ENCODE measurements around the gene ZEB1.

Gene ZEB1

DNA sequence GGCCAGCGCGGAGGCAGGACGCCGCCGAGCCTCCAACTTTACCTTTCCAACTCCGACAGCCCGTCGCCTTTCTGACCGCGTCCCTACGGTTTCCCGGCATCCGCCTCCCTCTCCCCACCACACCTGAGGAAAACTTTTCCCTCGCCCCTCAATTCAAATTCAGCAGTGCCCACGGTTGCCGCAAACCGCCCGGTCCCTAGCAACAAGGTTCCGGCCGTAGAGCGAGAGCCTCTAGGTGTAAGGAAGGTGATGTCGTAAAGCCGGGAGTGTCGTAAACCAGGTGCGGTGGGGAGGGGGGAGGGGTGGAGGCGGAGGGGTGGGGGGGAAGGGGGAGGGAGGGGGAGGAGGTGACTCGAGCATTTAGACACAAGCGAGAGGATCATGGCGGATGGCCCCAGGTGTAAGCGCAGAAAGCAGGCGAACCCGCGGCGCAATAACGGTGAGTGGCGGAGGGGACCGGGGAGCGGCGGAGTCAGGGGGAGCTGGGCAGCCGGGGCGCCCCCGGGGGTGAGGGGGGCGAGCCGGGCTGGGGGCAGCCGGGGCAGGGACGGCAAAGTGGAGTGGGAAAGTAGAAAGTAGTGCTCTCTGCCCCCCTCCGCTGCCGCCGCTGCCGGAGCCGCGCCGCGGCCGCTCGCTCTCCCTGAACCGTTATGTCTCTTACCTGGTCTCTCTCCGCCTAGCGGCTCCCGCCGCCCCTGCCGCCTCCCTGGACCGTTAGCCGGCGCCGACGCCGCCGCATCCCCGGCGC, at the start of gene ZEB1:
Gene ZEB1, plus strand, starts transcription at position 363 of the 748 bp plus-strand sequence. Its CDS starts 19 bp downstream, at position 382.
- intact Hi-C loops (cut with DNase I), result loop anchor here (2.0 to 10.0 kb wide), 3 partner anchors 187 to 534 kb away; partner anchors contain the start of gene ZNF438

DNA sequence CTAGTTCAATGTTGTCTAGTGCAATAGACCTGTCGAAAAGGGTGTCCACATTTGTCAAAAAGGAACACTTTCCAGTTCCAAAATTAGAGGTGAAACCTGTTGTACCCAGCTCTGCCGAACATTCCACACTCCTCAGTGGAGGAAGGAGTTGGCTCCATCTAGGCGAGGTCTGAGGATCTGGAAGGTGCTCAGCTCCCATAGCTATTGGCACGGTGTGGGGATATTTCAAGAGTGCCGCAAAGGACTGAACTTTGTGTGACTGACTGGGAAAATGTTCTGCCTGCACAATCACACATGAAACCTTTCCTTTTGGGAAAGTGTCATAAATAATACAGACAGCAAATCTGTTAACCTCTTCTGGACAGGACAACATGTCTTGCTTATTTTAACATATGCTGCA, 48.1 kb upstream of the ZEB1 start:
- no peak for DNase-seq
- intact Hi-C loops (cut with DNase I), result no loop called here

More for the DNA sequence above, at the start of gene ZEB1:
- DNase-seq, result peak; percentile 37 to 93 (median 66)

DNA sequence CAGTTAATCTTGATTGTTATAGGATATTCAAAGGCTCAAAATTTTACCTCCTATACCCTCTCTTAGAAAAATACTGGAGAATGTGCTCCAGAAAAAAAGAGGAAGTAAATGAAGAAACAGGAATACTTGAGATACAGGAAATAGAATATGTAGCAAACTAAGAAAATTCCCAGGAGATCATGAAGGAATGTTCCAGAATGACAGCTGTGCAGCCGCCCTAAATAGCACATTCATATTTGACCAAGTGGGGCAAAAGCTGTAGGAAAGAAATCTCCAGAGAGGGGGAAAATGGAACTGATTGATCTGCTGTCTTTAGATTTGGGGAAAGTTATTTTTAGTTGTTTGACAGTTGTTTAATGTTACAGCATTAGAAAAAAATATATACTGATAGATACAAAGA, 46.2 kb upstream of the ZEB1 start:
- no peak for DNase-seq
- intact Hi-C loops (cut with DNase I), result no loop called here

DNA sequence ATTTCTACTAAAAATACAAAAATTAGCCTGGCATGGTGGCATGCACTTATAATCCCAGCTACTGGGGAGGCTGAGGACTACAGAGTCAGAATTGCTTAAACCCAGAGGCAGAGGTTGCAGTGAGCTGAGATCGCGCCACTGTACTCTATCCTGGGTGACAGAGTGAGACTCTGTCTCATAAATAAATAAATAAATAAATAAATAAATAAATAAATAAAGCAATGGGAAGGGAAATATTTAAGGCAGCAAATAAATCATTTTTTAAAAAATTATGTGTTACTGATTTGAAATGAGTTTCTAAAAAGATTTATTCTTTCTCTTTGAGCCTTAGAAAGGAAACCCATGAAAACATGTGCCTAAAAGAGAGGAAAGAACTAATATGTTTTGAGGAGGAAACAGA, 45.2 kb upstream of the ZEB1 start:
- no peak for DNase-seq
- intact Hi-C loops (cut with DNase I), result no loop called here

DNA sequence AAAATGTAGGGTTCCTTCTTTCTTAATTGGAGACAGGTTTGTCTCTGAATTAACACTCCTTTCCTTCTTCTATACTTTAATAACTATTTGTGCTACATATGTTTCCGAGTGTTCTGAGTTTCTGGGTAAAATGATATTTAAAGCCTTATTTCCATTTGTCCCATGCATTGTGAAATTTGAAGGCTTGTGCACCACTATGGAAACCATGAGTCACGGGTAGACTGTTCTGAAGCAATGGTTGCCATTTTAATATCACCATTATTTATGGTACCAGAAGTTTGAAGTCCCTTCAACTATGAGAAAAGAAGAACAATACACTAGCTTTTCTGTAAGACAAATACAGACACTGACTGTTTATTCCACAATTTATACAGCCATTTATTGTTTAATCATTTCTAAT, 44.7 kb upstream of the ZEB1 start:
- no peak for DNase-seq
- intact Hi-C loops (cut with DNase I), result no loop called here

DNA sequence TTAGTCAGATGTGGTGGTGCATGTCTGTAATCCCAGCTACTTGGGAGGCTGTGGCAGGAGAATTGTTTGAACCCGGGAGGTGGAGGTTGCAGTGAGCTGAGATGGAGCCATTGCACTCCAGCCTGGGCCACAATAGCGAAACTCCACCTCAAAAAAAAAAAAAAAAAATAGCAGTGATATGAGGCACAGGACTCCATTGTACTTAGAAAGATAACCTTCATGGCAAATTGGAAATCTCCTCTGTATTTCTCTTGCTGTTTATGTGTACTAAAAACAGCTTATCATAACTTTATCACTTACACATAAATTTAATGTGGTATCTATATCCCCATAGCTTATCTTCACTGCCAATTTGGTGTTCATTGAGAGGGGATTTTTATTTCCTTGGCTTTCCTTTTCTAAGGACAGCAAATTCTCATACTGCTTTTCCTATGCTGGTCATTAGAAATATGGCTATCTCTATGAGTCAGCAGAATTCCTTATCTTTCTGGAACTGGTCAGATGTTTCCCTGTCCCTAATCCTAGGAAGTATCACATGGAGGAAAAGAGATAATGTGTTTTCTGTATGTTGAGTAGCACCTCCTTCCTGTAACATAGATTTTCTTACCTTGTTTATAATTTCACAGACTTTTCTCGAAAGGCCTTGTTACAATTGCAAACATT, 40.6 kb upstream of the ZEB1 start:
- DNase-seq, result no peak
- intact Hi-C loops (cut with DNase I), result no loop called here

DNA sequence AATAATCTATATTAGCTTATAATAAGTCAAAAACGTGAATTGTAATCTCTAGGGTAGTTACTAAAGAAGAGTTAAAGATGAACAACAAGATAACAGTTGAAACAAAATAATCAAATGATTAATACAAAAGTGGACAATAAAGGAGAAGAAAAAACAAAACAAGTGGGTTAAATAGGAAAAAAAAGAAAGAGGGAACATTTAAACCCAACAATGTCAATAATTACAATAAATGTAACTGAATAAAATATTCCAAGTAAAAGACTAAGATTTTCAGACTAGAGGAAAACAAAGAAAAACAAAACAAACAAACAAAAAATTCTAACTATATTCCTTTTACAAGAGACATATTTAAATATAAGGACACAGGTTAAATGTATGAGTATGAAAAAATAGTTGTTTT, 38.0 kb upstream of the ZEB1 start:
- no peak for DNase-seq
- intact Hi-C loops (cut with DNase I), result no loop called here

DNA sequence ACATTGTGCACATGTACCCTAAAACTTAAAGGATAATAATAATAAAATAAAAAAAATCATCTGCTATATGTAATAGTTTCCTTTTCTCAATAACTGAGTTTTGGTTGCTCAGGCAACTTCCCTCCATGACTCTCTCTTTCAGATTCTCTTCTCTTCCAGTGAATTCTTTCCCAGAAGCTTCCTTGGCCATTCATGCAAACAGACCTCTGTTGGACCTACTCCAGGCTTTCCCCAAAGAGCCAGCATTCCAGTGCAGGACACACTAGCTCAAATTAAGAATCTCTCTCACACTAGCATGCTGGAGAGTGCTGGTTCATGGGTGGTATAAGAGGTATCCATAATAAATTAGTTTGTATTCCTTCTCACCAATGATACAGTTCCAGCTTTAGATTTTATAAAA, 31.0 kb upstream of the ZEB1 start:
- intact Hi-C loops (cut with DNase I), result no loop called here
- DNase-seq, result no peak

DNA sequence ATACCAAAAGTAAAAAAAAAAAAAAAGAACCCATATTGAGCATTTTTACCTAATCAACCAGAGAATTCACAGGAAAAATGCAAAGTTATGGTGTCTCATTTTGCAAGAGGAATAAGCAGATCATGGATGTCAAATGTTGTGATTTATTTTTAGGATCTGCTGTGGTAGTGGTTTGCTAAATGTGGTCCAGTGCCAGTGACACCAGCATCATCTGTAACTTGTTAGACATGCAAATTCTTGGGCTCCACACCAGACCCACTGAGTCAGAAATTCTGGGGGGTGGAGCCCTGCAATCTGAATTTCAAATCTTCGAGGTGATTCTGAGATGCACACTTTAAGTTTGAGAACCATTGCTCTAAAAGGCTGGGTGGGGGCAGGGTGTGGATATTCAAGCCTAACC, 30.1 kb upstream of the ZEB1 start:
- intact Hi-C loops (cut with DNase I), result no loop called here
- DNase-seq, result no peak

DNA sequence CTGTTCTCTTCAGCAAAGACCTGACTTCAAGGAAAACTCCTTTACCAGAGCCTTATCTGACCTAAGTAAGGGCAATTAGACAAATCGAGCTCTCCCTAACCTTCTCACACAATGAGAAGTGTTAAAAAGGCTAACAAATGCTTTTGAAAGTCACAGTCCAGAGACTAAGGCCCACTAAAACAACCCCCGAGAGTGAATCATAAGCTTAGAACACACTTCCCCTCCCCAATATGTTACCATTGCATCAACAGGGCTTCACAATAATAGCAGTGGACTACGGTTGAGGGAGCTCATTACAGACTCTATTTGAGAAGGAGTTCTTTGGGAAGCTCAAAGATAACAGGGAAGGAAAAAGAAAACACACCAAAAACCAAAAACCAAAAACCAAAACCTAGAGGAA, 28.6 kb upstream of the ZEB1 start:
- DNase-seq, result no peak
- intact Hi-C loops (cut with DNase I), result no loop called here

DNA sequence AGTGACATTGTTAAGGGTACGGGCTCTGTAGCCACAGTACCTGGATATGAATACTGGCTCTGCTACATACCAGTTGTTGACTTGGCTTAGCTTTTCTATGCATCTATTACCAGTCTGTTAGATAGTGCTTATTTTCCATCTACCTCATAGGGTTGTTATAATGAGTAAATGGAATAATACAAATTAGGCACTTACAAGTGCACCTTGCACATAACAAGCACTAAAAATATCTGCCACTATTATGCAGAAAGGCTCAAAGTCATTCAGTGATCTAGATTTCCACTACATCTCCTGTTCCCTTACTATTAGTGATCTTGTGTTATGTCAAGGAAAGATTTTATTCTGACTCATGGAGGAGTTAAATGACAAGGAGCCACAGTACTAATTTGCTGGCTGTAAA, 27.9 kb upstream of the ZEB1 start:
- intact Hi-C loops (cut with DNase I), result no loop called here
- DNase-seq, result no peak

DNA sequence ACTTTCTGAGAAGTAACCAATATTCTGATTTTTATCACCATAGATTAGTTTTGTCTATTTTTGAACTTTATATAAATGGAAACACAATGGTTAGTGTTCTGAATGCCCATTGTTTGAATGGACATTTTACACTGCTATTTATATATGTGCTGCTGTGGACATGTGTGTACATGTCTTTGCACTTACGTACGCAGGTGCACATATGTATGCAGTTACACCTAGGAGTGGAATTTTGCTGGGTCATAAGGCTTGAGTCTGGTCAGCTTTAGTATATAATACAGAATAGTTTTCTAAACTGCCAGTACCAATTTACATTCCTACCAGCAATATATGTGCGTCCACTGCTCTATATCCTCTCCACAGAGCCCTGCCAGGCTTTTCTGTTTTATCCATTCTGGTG, 24.5 kb upstream of the ZEB1 start:
- DNase-seq, result no peak
- intact Hi-C loops (cut with DNase I), result no loop called here

DNA sequence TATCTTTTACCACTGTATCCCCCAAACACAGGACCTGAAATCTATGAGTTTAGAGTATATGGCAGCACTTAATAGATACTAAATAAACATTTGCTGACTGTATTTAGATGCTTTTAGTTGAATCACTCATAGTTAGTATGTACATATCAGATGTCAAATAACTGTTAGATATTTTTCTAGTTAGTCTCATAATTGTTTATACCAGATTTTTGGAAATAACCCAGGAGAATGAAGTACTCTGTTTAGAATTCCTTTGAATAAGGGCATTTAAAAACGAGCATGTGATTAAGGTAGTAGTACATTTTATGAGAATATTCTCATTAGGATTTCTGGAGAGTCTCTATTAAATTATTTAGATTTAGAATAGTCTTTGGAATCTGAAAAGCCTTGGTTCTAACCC, 22.3 kb upstream of the ZEB1 start:
- DNase-seq, result no peak

DNA sequence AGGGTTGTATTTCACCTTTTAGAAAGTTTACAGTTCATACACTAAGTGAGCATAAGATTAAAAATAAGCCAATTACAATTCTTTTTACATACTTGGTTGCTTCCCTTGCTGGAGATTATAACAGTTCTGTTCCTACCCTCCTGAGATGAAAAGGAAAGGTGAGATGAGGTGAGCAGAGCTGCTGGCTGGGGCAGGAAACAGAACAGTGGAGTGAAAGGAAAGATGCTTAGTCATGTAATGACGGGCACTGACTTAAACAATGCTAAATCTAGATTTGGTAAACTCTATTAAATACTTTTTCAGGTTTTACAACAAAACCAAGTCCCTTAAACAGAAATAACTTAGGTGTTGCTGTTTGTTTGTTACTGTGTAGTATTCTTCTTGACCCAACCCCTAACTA, 19.9 kb upstream of the ZEB1 start:
- intact Hi-C loops (cut with DNase I), result no loop called here

More for the DNA sequence above, 22.3 kb upstream of the ZEB1 start:
- intact Hi-C loops (cut with DNase I), result no loop called here

DNA sequence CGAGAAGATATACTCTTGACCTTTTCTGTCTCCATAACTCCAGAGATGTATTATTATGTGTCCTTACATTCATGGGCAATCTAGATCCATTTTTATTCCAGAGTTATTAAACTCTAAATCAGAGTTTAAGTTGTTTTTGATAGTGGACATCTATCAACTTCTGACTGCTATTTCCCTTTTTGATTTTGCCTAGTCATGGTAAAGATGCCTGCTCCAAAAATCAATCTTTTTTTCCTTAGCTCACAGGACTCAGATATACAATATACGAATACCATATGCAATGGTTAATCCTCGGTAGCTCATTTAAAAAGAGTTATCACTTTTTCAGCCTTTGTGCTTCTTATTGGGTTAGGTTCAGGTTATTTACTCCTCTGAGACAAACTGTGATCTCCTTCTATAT, 15.8 kb upstream of the ZEB1 start:
- intact Hi-C loops (cut with DNase I), result no loop called here
- DNase-seq, result no peak

More for the DNA sequence above, 19.9 kb upstream of the ZEB1 start:
- no peak for DNase-seq

DNA sequence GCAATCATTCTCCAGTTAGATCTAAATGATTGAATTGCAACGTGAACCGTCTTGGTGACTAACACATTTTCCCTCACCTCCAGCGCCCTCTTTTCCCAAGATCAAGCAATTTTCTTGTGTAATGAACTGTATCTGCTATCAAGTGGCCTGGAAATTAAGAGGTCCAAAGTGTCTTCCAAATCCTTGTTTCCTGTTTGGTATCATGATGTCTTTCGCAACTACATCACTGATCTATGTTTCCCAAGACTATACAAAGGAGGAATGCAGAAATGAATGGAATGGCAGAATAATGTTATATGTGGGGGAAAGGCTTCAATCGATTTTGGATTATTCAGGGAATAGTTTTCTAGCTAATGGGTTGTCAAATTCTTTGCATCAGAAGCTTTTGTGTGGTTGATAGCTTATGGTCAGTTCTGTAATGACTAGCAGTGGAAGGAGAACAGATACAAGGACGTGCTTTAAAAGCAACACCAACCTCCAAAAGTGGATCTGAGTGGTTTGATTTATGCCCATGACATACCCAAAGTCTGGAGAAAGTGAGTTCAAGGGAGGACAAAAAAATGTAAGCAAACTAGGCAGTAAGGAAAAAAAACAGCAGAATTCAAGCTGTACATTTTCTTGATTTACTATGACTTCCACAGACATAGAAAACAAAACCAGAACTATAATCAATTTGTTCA, 14.6 kb upstream of the ZEB1 start:
- no peak for DNase-seq
- intact Hi-C loops (cut with DNase I), result no loop called here

DNA sequence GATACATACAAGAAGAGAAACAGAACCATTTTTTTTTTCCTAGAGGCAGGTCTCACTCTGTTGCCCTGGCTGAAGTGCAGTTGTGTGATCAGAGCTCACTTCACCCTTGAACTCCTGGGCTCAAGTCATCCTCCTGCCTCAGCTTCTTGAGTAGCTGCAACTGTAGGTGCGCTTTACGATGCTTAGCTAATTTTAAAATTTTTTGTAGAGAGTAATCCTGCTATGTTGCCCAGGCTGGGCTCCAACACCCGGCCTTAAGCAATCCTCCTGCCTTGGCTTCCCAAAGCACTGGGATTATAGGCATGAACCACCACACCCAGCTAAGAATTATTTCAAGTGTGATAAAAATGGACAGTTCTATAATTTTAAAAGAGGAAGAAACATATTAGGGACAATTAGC, 5.6 kb upstream of the ZEB1 start:
- intact Hi-C loops (cut with DNase I), result loop anchor here (10.0 kb wide), 1 partner anchor 279 kb away; the partner anchor contains the start of gene ZNF438
- no peak for DNase-seq

DNA sequence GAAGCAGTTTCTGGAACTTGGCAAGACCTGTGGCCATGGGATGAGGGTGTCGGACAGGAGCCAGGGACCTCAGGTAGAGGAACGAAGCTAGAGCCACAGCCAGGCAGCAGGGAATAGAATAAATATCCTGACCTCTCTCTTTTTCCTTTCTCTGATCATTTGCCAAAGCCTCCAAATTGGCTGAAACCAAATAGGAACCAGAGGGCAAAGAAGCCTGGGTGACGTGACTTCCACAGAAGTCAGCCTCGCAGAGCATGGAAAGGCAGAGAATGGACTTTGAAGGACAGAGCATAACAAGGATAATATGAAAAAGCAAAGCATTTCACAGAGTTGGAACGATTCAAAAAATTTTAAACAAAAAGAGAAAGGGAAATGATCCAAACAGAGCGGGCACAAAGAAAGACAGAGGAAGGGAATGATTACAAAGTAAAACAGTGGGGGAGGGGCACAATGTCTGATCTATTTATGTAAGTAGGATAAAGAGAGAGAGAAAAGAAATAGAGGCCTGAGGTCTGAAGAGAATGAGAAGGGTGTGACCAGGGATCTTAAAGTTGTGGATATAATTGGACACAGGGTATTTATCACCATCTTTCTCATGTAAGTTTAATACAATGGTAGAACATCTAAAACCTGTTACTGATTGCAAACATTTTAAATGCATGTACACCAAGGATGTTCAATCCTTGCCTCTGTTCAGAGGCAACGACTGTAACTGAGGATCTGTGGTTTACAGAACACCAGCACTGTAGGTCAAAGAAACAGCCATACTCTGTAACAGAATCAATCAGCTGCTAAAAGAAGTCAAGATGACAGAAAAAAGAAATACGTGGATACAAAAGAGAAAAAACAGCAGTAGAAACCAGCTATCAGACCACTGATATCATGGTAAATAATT, 4.5 kb upstream of the ZEB1 start:
- DNase-seq, result no peak
- intact Hi-C loops (cut with DNase I), result loop anchor here (5.0 to 10.0 kb wide), 2 partner anchors 182 to 280 kb away; partner anchors contain the start of gene ZNF438

DNA sequence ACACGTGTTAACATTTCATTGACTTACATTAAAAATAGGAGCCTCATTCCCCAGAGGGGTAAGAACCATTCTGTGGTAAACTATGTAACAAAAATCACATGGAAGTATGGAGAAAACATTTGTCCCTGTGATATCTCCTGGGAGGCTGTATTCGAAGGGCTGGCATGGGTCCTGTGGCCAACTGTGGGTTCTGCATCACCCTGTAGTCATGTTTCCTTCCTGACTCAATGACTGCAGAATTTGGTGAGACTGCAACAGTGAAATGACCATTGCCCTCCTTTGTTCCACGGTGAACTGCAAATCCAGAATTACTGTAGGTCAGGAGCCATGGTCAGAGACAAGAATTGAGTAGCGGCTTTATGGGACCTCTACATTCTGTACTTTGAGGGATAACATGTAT, 3.6 kb upstream of the ZEB1 start:
- intact Hi-C loops (cut with DNase I), result loop anchor here (5.0 to 10.0 kb wide), 2 partner anchors 183 to 281 kb away; partner anchors contain the start of gene ZNF438

DNA sequence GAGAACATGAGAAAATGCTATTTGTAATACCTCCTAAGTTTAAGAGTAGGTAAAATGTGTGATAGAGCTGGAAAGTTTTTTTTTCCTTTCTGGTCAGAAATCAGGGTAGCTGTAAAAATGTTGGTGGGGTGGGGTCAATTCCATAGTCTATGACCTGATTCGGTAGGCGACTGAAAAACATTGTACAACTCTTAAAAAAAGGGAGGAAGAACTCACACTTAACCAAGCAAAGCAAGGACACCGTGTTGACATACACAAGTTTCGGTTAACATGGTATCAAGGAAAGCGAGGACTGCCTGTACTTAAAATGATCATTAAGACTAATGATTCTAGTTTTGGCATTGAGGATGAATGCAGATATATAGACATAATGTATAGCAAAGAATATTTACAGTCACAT, 1.8 kb upstream of the ZEB1 start:
- intact Hi-C loops (cut with DNase I), result loop anchor here (5.0 to 10.0 kb wide), 2 partner anchors 185 to 282 kb away; partner anchors contain the start of gene ZNF438
- no peak for DNase-seq

More for the DNA sequence above, 3.6 kb upstream of the ZEB1 start:
- DNase-seq, result no peak

Data from posterior cingulate gyrus (tissue), 11 donors.